PFSK-1 (cell line): ENCODE results near the gene RIPK4.

ENCODE experiments used
- FOXP2 ChIP-seq: optimal IDR thresholded peaks from 2 replicates; pipeline ENCODE3; 2011; ENCODE audit warnings: borderline replicate concordance, control low read depth, inconsistent platforms; ENCODE audit not compliant: insufficient read depth; ENCODE audit errors: extremely low read length, extremely low read depth
- POLR2AphosphoS5 ChIP-seq: IDR thresholded peaks from 2 replicates; pipeline ENCODE4 v1.6.1; 2012; ENCODE audit warnings: low read depth, mild to moderate bottlenecking, control low read depth, low read length, moderate library complexity
- REST ChIP-seq, 2 experiments: IDR thresholded peaks; 2 replicates each; pipeline versions ENCODE4 v1.6.1 to v1.8.0; 2011 to 2012; ENCODE audit warnings: low read depth in 2 of 2, low read length in 2 of 2, control low read depth in 1 of 2, inconsistent platforms in 1 of 2, mild to moderate bottlenecking in 1 of 2, moderate library complexity in 1 of 2; ENCODE audit not compliant: insufficient read depth in 1 of 2
- SIN3A ChIP-seq: IDR thresholded peaks from 2 replicates; pipeline ENCODE4 v1.6.1; 2012; ENCODE audit warnings: mild to moderate bottlenecking, low read length, moderate library complexity, borderline replicate concordance; ENCODE audit not compliant: insufficient read depth
- TAF1 ChIP-seq: IDR thresholded peaks from 2 replicates; pipeline ENCODE4 v1.6.1; 2012; ENCODE audit warnings: low read length, control low read depth, borderline replicate concordance; ENCODE audit not compliant: insufficient read depth

Gene RIPK4

GRCh38 chr21:41715649-41716281 lies 51.1 kb downstream of the RIPK4 start:
- TF ChIP-seq FOXP2 (no peak), SIN3A (no peak), TAF1 (no peak), REST (IDR thresholded peaks at IDR 0.05; ENCODE audit: insufficient read depth in 1 of 2, low read depth in 2 of 2, low read length in 2 of 2) (no peak), POLR2AphosphoS5 (no peak)

- TF ChIP-seq TAF1 (no peak), REST (IDR thresholded peaks at IDR 0.05; ENCODE audit: insufficient read depth in 1 of 2, low read depth in 2 of 2, low read length in 2 of 2) (no peak), FOXP2 (no peak), SIN3A (no peak), POLR2AphosphoS5 (no peak)
Measured at GRCh38 chr21:41713495-41714281, 53.2 kb downstream of the RIPK4 start.

- TF ChIP-seq TAF1 (no peak), POLR2AphosphoS5 (no peak), FOXP2 (no peak), REST (IDR thresholded peaks at IDR 0.05; ENCODE audit: insufficient read depth in 1 of 2, low read depth in 2 of 2, low read length in 2 of 2) (no peak), SIN3A (no peak)
Measured at GRCh38 chr21:41712730-41713129, 54.1 kb downstream of the RIPK4 start.

GRCh38 chr21:41712201-41712600 lies 54.7 kb downstream of the RIPK4 start:
- no peak for TF ChIP-seq REST (IDR thresholded peaks at IDR 0.05; ENCODE audit: insufficient read depth in 1 of 2, low read depth in 2 of 2, low read length in 2 of 2)
- no peak for TF ChIP-seq TAF1
- no peak for TF ChIP-seq FOXP2
- TF ChIP-seq POLR2AphosphoS5, result no peak
- no peak for TF ChIP-seq SIN3A
